Measurements from ENCODE around the gene SEPTIN1. TPM values are rescaled to one million over a fixed set of nuclear protein-coding genes. Genes with fewer than 3 reads are reported as not detected.

Gene SEPTIN1
- total RNA-seq, 5 donors from 2014 or later (not counting 1 experiment from before 2014, with no cell fraction given): 191 to 259 (median 229) TPM

DNA sequence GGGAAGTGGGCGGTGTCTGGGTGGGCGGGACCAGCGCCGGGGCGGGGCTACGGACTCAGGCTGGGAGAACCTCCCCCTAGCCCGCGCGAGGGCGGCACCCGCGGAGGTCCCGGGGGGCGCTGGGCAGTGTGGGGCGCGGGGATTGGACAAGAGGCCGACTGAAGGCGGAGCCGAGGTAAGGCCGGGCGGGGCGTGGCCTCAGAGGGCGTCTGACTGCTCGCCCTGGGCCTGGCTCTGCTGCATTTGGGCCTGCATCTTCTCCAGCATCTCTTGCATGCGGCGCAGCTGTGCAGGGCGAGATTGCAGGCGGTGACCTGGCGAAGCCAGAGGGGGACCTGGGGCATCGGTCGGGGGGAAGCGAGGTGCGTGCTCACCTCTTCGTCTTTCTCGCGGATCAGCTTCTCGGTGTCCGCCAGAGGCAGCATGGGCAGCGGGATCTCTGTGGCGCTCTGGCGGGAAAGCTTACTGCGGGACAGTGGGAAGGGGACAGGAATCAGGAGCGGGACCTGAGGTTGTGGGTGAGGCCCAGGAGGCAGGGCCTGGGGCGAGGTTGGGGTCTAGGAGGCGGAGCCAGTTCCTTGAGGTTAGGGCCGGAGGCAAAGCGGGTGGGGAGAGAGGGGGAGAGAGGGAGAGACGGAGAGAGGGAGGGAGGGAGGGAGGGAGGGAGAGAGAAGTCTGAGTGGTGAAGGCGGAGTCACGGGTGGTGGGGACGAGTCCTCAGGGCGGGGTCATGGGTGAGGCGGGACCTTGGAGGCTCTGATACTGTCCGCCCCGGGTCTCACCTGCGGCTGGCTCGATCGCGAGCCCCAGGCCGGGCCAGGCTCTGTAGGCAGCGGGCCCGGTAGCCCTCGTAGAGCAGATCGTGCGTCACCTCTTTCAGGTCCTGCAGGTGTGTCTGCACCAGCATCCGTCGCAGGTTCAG is 3.9 kb downstream of the SEPTIN1 start:
- Histone ChIP-seq H3K4me3 (ENCODE audit: control insufficient read depth in 1 of 2, extremely low read depth in 1 of 2, low read length in 1 of 2) (peak overlapping the region; percentile 62 to 90), H3K27me3 (replicated peaks in 1 of 2; ENCODE audit: control insufficient read depth in 2 of 2, extremely low read depth in 1 of 2, insufficient read depth in 2 of 2, low read length in 1 of 2) (no peaks in the 10 kb centered on the region), H3K36me3 (ENCODE audit: control insufficient read depth in 2 of 2, extremely low read depth in 1 of 2, insufficient read depth in 1 of 2, low read length in 1 of 2) (peaks cover 0 to 19% of the 10 kb centered on the region in 2 donors), H3K4me1 (ENCODE audit: control insufficient read depth in 1 of 2, extremely low read depth in 1 of 2, insufficient read depth in 2 of 2, low read length in 2 of 2) (peaks cover 24 to 74% of the 10 kb centered on the region in 2 experiments), H3K9me3 (no peaks in the 10 kb centered on the region), H3K27ac (ENCODE audit: low read length) (peak overlapping the region; percentile 99)
- no peaks in the 10 kb centered on the region for H3K27me3 Mint-ChIP-seq
- H3K36me3 Mint-ChIP-seq: peaks cover 8% of the 10 kb centered on the region
- peaks cover 62 to 64% (median 64%) of the 10 kb centered on the region in 3 donors for H3K4me1 Mint-ChIP-seq
- POLR2A ChIA-PET: interaction anchor here (0.6 to 0.9 kb wide), 5 partner anchors 16 to 1532 kb away, joined by 3 to 19 read pairs (median 5); partner anchors contain the start of gene TUFM (in 1 of the 2)
- peak overlapping the region; percentile 99 to 100 for H3K27ac Mint-ChIP-seq
- WGBS (ENCODE audit: insufficient coverage): under 1% methylated on average over 58 of the region's 67 CpGs
- no peaks in the 10 kb centered on the region for H3K9me3 Mint-ChIP-seq
- DNase-seq (peak; percentile 97 to 100 (median 99)), ATAC-seq (replicated peaks in 1 of 4) (peak; percentile 79 to 86 (median 80))
- CTCF ChIA-PET: interaction anchor here in 1 of 2 donors (0.6 to 1.1 kb wide), 4 partner anchors 9 to 197 kb away, joined by 4 to 10 read pairs (median 6); partner anchors contain the start of gene DCTPP1
- H3K4me3 Mint-ChIP-seq: peak overlapping the region; percentile 97 to 100 (median 99)

DNA sequence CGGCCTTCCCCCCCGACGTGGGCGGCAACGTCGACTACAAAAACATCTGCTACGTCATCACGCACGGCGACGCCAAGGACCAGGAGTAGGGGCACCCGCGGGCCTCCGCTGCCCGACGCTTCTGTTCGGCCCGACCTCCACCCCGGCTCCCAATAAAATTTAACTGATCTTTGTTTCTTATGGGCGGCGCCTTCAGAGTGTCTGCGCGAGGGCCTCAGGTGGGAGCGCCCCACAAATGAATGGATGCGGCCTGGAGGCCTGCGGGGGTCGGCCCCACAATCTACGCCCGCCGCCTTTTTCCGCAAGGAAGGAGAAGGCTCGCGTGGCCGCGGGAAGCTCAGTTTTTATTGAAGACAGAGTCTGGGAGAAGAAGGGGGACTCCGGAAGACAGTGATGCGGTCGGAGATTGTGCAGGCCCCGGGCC is 4.5 kb downstream of the SEPTIN1 start:
- Histone ChIP-seq H3K4me3 (ENCODE audit: control insufficient read depth in 1 of 2, extremely low read depth in 1 of 2, low read length in 1 of 2) (peak overlapping the region; percentile 57 to 90), H3K27ac (ENCODE audit: low read length) (peak overlapping the region; percentile 99), H3K9me3 (no peaks in the 10 kb centered on the region), H3K36me3 (ENCODE audit: control insufficient read depth in 2 of 2, extremely low read depth in 1 of 2, insufficient read depth in 1 of 2, low read length in 1 of 2) (peaks cover 0 to 19% of the 10 kb centered on the region in 2 donors), H3K4me1 (ENCODE audit: control insufficient read depth in 1 of 2, extremely low read depth in 1 of 2, insufficient read depth in 2 of 2, low read length in 2 of 2) (peaks cover 20 to 67% of the 10 kb centered on the region in 2 experiments), H3K27me3 (replicated peaks in 1 of 2; ENCODE audit: control insufficient read depth in 2 of 2, extremely low read depth in 1 of 2, insufficient read depth in 2 of 2, low read length in 1 of 2) (no peaks in the 10 kb centered on the region)
- Mint-ChIP-seq H3K36me3 (peaks cover 8% of the 10 kb centered on the region), H3K4me3 (peak overlapping the region; percentile 97 to 100 (median 99)), H3K27ac (peak overlapping the region; percentile 99 to 100), H3K4me1 (peaks cover 55 to 58% (median 57%) of the 10 kb centered on the region in 3 donors), H3K9me3 (no peaks in the 10 kb centered on the region), H3K27me3 (no peaks in the 10 kb centered on the region)
- 0% methylated on average over 34 of the region's 39 CpGs for WGBS (ENCODE audit: insufficient coverage)
- CTCF ChIA-PET: interaction anchor here in 1 of 2 donors (0.6 to 1.1 kb wide), 4 partner anchors 9 to 197 kb away, joined by 4 to 10 read pairs (median 6); partner anchors contain the start of gene DCTPP1
- POLR2A ChIA-PET: interaction anchor here (0.6 to 0.9 kb wide), 7 partner anchors 12 to 1531 kb away, joined by 3 to 19 read pairs (median 5); partner anchors contain the start of gene TUFM (in 1 of the 2)
- ATAC-seq (replicated peaks in 1 of 4) (peak; percentile 48 to 59 (median 52)), DNase-seq (peak; percentile 82 to 95 (median 90))

DNA sequence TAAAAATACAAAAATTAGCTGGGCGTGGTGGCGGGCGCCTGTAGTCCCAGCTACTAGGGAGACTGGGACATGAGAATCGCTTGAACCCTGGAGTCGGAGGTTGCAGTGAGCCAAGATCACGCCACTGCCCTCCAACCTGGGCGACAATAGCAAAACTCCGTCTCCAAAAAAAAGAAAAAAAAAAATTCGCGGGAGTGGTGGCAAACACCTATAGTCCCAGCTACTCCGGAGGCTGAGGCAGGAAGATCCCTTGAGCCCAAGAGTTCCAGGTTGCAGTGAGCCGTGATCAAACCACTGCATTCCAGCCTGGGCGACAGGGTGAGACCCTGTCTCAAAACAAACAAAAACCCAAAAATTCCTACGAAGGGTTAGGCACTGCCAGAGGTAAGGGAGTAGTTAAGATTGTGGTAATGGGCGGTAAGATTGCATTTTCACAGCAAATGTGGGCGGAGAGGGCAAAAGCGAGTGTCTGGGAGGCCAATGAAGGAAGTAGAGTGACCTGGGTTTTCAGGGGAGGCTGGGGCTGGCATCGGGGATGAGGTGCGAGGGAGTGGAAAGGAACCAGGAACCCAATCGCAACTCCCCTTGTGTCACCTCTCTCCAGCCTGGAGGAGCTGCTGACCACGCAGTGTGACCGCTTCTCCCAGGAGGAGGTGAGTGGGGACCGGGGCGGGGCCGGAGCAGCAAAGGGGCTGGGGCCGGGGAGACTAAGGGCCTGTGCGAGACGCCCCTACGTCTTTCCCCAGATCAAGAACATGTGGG is 5.1 kb downstream of the SEPTIN1 start:
- Mint-ChIP-seq H3K9me3 (no peaks in the 10 kb centered on the region), H3K27ac (peak overlapping the region; percentile 99 to 100), H3K27me3 (no peaks in the 10 kb centered on the region), H3K4me1 (peaks cover 50 to 54% (median 51%) of the 10 kb centered on the region in 3 donors), H3K36me3 (peaks cover 8% of the 10 kb centered on the region), H3K4me3 (peak overlapping the region; percentile 97 to 100 (median 99))
- ChIA-PET POLR2A (interaction anchor here (0.6 to 0.9 kb wide), 7 partner anchors 12 to 1531 kb away, joined by 3 to 19 read pairs (median 5); partner anchors contain the start of gene TUFM (in 1 of the 2)), CTCF (interaction anchor here in 1 of 2 donors (0.6 to 1.1 kb wide), 3 partner anchors 8 to 53 kb away, joined by 5 to 10 read pairs (median 6); partner anchors contain the start of gene DCTPP1)
- peak overlapping the region; percentile 99 for H3K27ac ChIP-seq (ENCODE audit: low read length)
- 38% methylated on average over 21 of the region's 29 CpGs for WGBS (ENCODE audit: insufficient coverage)
- H3K4me1 ChIP-seq (ENCODE audit: control insufficient read depth in 1 of 2, extremely low read depth in 1 of 2, insufficient read depth in 2 of 2, low read length in 2 of 2): peaks cover 18 to 61% of the 10 kb centered on the region in 2 experiments
- H3K36me3 ChIP-seq (ENCODE audit: control insufficient read depth in 2 of 2, extremely low read depth in 1 of 2, insufficient read depth in 1 of 2, low read length in 1 of 2): peaks cover 0 to 19% of the 10 kb centered on the region in 2 donors
- H3K9me3 ChIP-seq: no peaks in the 10 kb centered on the region
- DNase-seq (peak in 1 of 35 experiments; percentile 31), ATAC-seq (replicated peaks in 1 of 4) (no peak)
- no peaks in the 10 kb centered on the region for H3K27me3 ChIP-seq (replicated peaks in 1 of 2; ENCODE audit: control insufficient read depth in 2 of 2, extremely low read depth in 1 of 2, insufficient read depth in 2 of 2, low read length in 1 of 2)
- peak overlapping the region; percentile 42 to 90 for H3K4me3 ChIP-seq (ENCODE audit: control insufficient read depth in 1 of 2, extremely low read depth in 1 of 2, low read length in 1 of 2)

DNA sequence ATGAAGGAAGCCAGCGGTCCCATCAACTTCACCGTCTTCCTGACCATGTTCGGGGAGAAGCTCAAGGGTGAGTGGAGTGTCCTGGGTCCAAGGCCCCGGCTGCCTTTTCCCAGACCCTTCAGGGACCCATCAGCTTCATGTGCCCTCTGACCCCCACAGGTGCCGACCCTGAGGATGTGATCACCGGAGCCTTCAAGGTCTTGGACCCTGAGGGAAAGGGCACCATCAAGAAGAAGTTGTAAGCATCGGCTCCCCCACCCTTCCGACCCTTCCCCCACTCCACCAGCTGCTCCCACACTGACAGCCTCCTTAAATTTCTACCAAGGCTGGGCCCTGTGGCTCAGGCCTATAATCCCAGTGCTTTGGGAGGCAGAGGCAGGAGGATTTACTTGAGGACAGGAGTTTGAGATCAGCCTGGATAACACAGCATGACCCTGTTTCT is 5.9 kb downstream of the SEPTIN1 start:
- peak overlapping the region in 1 of 3 donors; percentile 100 for H3K4me3 Mint-ChIP-seq
- H3K4me1 Mint-ChIP-seq: peaks cover 52 to 54% (median 54%) of the 10 kb centered on the region in 3 donors
- no peaks in the 10 kb centered on the region for H3K9me3 ChIP-seq
- H3K27ac Mint-ChIP-seq: peak overlapping the region; percentile 78 to 100
- peak overlapping the region; percentile 99 for H3K27ac ChIP-seq (ENCODE audit: low read length)
- H3K27me3 Mint-ChIP-seq: no peaks in the 10 kb centered on the region
- peaks cover 0 to 19% of the 10 kb centered on the region in 2 donors for H3K36me3 ChIP-seq (ENCODE audit: control insufficient read depth in 2 of 2, extremely low read depth in 1 of 2, insufficient read depth in 1 of 2, low read length in 1 of 2)
- H3K27me3 ChIP-seq (replicated peaks in 1 of 2; ENCODE audit: control insufficient read depth in 2 of 2, extremely low read depth in 1 of 2, insufficient read depth in 2 of 2, low read length in 1 of 2): no peaks in the 10 kb centered on the region
- H3K9me3 Mint-ChIP-seq: no peaks in the 10 kb centered on the region
- H3K4me1 ChIP-seq (ENCODE audit: control insufficient read depth in 1 of 2, extremely low read depth in 1 of 2, insufficient read depth in 2 of 2, low read length in 2 of 2): peaks cover 13 to 61% of the 10 kb centered on the region in 2 experiments
- POLR2A ChIA-PET: interaction anchor here in 1 of 2 donors (0.6 kb wide), 1 partner anchor 22 kb away, joined by 3 read pairs; no protein-coding TSS in a partner anchor
- ATAC-seq (replicated peaks in 1 of 4): no peak
- H3K36me3 Mint-ChIP-seq: peaks cover 8% of the 10 kb centered on the region
- no peak for DNase-seq
- WGBS (ENCODE audit: insufficient coverage): 100% methylated on average over 3 of the region's 8 CpGs
- H3K4me3 ChIP-seq (ENCODE audit: control insufficient read depth in 1 of 2, extremely low read depth in 1 of 2, low read length in 1 of 2): no peak overlapping the region
- CTCF ChIA-PET: interaction anchor here in 1 of 2 donors (0.6 kb wide), 1 partner anchor 73 kb away, joined by 3 read pairs; no protein-coding TSS in a partner anchor

DNA sequence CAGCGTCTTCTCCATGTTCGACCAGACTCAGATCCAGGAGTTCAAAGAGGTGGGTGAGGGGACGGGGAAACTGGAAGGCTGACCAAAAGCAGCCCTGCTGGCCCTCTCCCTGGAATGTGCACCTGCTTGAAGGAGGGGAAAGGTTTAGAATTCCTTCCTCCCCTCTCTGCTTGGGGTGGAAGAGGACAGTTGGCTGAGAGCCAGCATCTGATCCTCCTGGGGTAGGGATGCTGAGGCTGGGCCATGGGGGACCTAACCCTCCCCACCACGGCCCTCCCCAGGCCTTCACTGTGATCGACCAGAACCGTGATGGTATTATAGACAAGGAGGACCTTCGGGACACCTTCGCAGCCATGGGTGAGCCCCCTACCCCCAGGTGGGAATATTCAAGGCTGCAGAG is 6.5 kb downstream of the SEPTIN1 start:
- H3K36me3 ChIP-seq (ENCODE audit: control insufficient read depth in 2 of 2, extremely low read depth in 1 of 2, insufficient read depth in 1 of 2, low read length in 1 of 2): peaks cover 0 to 14% of the 10 kb centered on the region in 2 donors
- peaks cover 8% of the 10 kb centered on the region for H3K36me3 Mint-ChIP-seq
- ATAC-seq (replicated peaks in 1 of 4): no peak
- no peaks in the 10 kb centered on the region for H3K27me3 Mint-ChIP-seq
- H3K27ac Mint-ChIP-seq: peak overlapping the region; percentile 55 to 78
- DNase-seq: no peak
- no peak overlapping the region for H3K4me3 ChIP-seq (ENCODE audit: control insufficient read depth in 1 of 2, extremely low read depth in 1 of 2, low read length in 1 of 2)
- no peaks in the 10 kb centered on the region for H3K9me3 Mint-ChIP-seq
- no peak overlapping the region for H3K4me3 Mint-ChIP-seq
- H3K27me3 ChIP-seq (replicated peaks in 1 of 2; ENCODE audit: control insufficient read depth in 2 of 2, extremely low read depth in 1 of 2, insufficient read depth in 2 of 2, low read length in 1 of 2): no peaks in the 10 kb centered on the region
- 97% methylated on average over 5 of the region's 8 CpGs for WGBS (ENCODE audit: insufficient coverage)
- CTCF ChIA-PET: interaction anchor here in 1 of 2 donors (0.6 kb wide), 1 partner anchor 74 kb away, joined by 3 read pairs; no protein-coding TSS in a partner anchor
- POLR2A ChIA-PET: interaction anchor here in 1 of 2 donors (0.6 kb wide), 1 partner anchor 47 kb away, joined by 3 read pairs; no protein-coding TSS in a partner anchor
- peak overlapping the region; percentile 99 for H3K27ac ChIP-seq (ENCODE audit: low read length)
- no peaks in the 10 kb centered on the region for H3K9me3 ChIP-seq
- peaks cover 12 to 60% of the 10 kb centered on the region in 2 experiments for H3K4me1 ChIP-seq (ENCODE audit: control insufficient read depth in 1 of 2, extremely low read depth in 1 of 2, insufficient read depth in 2 of 2, low read length in 2 of 2)
- peaks cover 52 to 54% (median 53%) of the 10 kb centered on the region in 3 donors for H3K4me1 Mint-ChIP-seq

Measured in T-cell (primary cell).